ENCODE measurements around the gene KAZN.

The KAZN gene

GRCh38 chr1:15157524-15158399 lies 559.3 kb downstream of the KAZN start:
- Histone ChIP-seq H3K9ac (ENCODE audit: low read depth, low read length, poor library complexity, severe bottlenecking) (no peak overlapping the region), H2AFZ (ENCODE audit: low read length) (no peak overlapping the region; the same call in 1 of the 2 replicates), H3K27me3 (ENCODE audit: insufficient read depth, low read length, poor library complexity, severe bottlenecking) (peaks cover 8% of the 10 kb centered on the region), H3K79me2 (ENCODE audit: insufficient read depth, low read length) (no peaks in the 10 kb centered on the region), H3K36me3 (ENCODE audit: insufficient read depth, low read length) (no peaks in the 10 kb centered on the region), H3K4me2 (ENCODE audit: low read depth, low read length, poor library complexity, severe bottlenecking) (no peak overlapping the region), H3K4me1 (ENCODE audit: insufficient read depth, low read length, poor library complexity, severe bottlenecking) (no peaks in the 10 kb centered on the region), H3K9me2 (replicated peaks; ENCODE audit: low read depth, low read length) (no peaks in the 10 kb centered on the region), H4K20me1 (ENCODE audit: insufficient read depth, low read length, poor library complexity, severe bottlenecking) (no peaks in the 10 kb centered on the region), H3K4me3 (ENCODE audit: low read length, poor library complexity, severe bottlenecking) (no peak overlapping the region), H3F3A (ENCODE audit: low read depth) (no peaks in the 10 kb centered on the region), H3K9me3 (ENCODE audit: insufficient read depth, low read depth, low read length) (no peaks in the 10 kb centered on the region)
- TF ChIP-seq EZH2phosphoT487 (IDR thresholded peaks at IDR 0.05; ENCODE audit: borderline replicate concordance) (no peak), CTCF (conservative IDR thresholded peaks at IDR 0.05; ENCODE audit: low read length) (no peak)

- no peaks in the 10 kb centered on the region for H3K79me2 ChIP-seq (ENCODE audit: insufficient read depth, low read length)
- TF ChIP-seq EZH2phosphoT487 (IDR thresholded peaks at IDR 0.05; ENCODE audit: borderline replicate concordance) (no peak), CTCF (conservative IDR thresholded peaks at IDR 0.05; ENCODE audit: low read length) (no peak)
- H3K36me3 ChIP-seq (ENCODE audit: insufficient read depth, low read length), result no peaks in the 10 kb centered on the region
- no peaks in the 10 kb centered on the region for H3K9me3 ChIP-seq (ENCODE audit: insufficient read depth, low read depth, low read length)
- H3K9ac ChIP-seq (ENCODE audit: low read depth, low read length, poor library complexity, severe bottlenecking), result no peak overlapping the region
- H3K4me3 ChIP-seq (ENCODE audit: low read length, poor library complexity, severe bottlenecking), result no peak overlapping the region
- no peak overlapping the region for H3K4me2 ChIP-seq (ENCODE audit: low read depth, low read length, poor library complexity, severe bottlenecking)
- H2AFZ ChIP-seq (ENCODE audit: low read length), result no peak overlapping the region
- H4K20me1 ChIP-seq (ENCODE audit: insufficient read depth, low read length, poor library complexity, severe bottlenecking), result no peaks in the 10 kb centered on the region
- H3K4me1 ChIP-seq (ENCODE audit: insufficient read depth, low read length, poor library complexity, severe bottlenecking), result no peaks in the 10 kb centered on the region
- H3K9me2 ChIP-seq (replicated peaks; ENCODE audit: low read depth, low read length), result no peaks in the 10 kb centered on the region
- no peaks in the 10 kb centered on the region for H3K27me3 ChIP-seq (ENCODE audit: insufficient read depth, low read length, poor library complexity, severe bottlenecking)
- no peaks in the 10 kb centered on the region for H3F3A ChIP-seq (ENCODE audit: low read depth)
Measured at GRCh38 chr1:15158506-15159165, 560.2 kb downstream of the KAZN start.

- H3K27me3 ChIP-seq (ENCODE audit: insufficient read depth, low read length, poor library complexity, severe bottlenecking), result no peaks in the 10 kb centered on the region
- H3K4me2 ChIP-seq (ENCODE audit: low read depth, low read length, poor library complexity, severe bottlenecking), result no peak overlapping the region
- H4K20me1 ChIP-seq (ENCODE audit: insufficient read depth, low read length, poor library complexity, severe bottlenecking), result no peaks in the 10 kb centered on the region
- H3K36me3 ChIP-seq (ENCODE audit: insufficient read depth, low read length), result no peaks in the 10 kb centered on the region
- no peak overlapping the region for H3K4me3 ChIP-seq (ENCODE audit: low read length, poor library complexity, severe bottlenecking)
- H3K4me1 ChIP-seq (ENCODE audit: insufficient read depth, low read length, poor library complexity, severe bottlenecking), result no peaks in the 10 kb centered on the region
- no peaks in the 10 kb centered on the region for H3K9me2 ChIP-seq (replicated peaks; ENCODE audit: low read depth, low read length)
- no peaks in the 10 kb centered on the region for H3F3A ChIP-seq (ENCODE audit: low read depth)
- no peak overlapping the region for H2AFZ ChIP-seq (ENCODE audit: low read length)
- TF ChIP-seq CTCF (conservative IDR thresholded peaks at IDR 0.05; ENCODE audit: low read length) (no peak), EZH2phosphoT487 (IDR thresholded peaks at IDR 0.05; ENCODE audit: borderline replicate concordance) (no peak)
- H3K9ac ChIP-seq (ENCODE audit: low read depth, low read length, poor library complexity, severe bottlenecking), result no peak overlapping the region
- no peaks in the 10 kb centered on the region for H3K79me2 ChIP-seq (ENCODE audit: insufficient read depth, low read length)
- no peaks in the 10 kb centered on the region for H3K9me3 ChIP-seq (ENCODE audit: insufficient read depth, low read depth, low read length)
Measured at GRCh38 chr1:15159166-15159555, 560.7 kb downstream of the KAZN start.
